ENCODE data around the gene EHD3.
"Not testable (repeated sequence)": the region's sequence is repeated elsewhere in the genome, so short reads cannot be mapped to it uniquely, and the experiment has no call there.

EHD3 gene

GRCh38 chr2:31256611-31257382 is 22.8 kb downstream of the EHD3 start:
- DNase-seq, result no peak

- no peak for DNase-seq
Measured at GRCh38 chr2:31258351-31258750, 24.4 kb downstream of the EHD3 start.

- DNase-seq, result no peak
Measured at GRCh38 chr2:31259075-31259474, 25.1 kb downstream of the EHD3 start.

GRCh38 chr2:31260870-31261269 is 26.9 kb downstream of the EHD3 start:
- no peak for DNase-seq

GRCh38 chr2:31263636-31264190 is 29.8 kb downstream of the EHD3 start:
- DNase-seq, result no peak

DNA sequence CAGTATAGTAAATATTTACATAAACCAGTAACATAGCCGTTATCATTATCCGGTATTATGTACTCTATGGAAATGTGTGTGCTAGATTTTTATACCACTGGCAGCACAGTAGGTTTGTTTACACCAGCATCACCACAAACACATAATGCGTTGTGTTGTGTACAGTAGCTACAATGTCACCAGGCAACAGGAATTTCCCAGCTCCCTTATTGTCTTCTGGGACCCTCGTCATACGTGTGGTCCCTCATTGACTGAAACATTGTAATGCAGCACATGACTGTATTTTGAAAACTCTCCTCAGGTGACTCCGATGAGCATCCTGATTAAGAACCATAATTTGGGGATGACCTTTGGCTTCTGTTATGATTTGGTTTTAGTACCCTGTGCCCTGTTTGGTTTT is 31.3 kb downstream of the EHD3 start:
- DNase-seq, result no peak

DNA sequence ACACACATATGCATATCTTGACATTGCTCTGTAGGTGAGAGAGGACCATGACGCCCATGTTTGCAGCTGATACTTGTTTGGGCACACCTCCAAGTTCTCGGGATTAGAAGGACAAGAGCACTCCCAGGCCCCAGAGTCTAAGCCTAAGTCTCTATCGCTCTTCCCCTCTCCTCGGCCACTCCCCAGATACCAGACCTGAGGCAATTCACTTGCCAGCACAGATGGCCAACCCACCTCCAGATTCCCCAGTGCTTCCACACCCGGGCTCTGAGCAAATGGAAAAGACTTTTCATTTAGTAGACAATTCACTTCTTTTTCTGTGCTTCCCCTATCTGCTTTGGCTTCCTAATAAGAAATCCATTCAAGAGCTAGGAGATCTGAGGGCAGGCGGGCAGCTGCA is 32.9 kb downstream of the EHD3 start:
- DNase-seq, result no peak

- no peak for DNase-seq
Measured at GRCh38 chr2:31267437-31268120, 33.6 kb downstream of the EHD3 start.

GRCh38 chr2:31268344-31268743 is 34.4 kb downstream of the EHD3 start:
- DNase-seq, result no peak

GRCh38 chr2:31269087-31269486 is 35.1 kb downstream of the EHD3 start:
- no peak for DNase-seq

- DNase-seq, result no peak
Measured at GRCh38 chr2:31270131-31270530, 36.2 kb downstream of the EHD3 start.

DNA sequence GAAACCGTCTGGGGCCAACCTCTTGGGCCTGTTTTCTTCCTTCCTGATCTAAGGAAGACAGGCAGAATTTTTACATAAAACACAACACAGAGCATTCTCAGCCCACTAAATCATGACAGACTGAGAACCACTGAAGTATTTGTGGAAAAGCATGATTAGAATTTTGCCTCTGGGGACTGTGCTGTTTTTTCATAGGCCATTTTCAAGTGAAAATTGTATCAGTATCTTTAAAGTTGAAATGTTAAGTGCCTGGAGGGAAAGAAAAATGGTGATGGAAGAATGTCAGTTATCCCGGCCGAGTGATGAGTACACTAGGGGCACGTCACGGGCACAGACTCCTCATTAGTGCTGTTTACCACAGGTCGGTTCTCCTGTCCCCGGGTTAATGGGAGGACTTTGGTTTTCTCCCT is 36.9 kb downstream of the EHD3 start:
- DNase-seq, result no peak

- DNase-seq, result no peak
Measured at GRCh38 chr2:31271851-31272267, 37.9 kb downstream of the EHD3 start.

DNA sequence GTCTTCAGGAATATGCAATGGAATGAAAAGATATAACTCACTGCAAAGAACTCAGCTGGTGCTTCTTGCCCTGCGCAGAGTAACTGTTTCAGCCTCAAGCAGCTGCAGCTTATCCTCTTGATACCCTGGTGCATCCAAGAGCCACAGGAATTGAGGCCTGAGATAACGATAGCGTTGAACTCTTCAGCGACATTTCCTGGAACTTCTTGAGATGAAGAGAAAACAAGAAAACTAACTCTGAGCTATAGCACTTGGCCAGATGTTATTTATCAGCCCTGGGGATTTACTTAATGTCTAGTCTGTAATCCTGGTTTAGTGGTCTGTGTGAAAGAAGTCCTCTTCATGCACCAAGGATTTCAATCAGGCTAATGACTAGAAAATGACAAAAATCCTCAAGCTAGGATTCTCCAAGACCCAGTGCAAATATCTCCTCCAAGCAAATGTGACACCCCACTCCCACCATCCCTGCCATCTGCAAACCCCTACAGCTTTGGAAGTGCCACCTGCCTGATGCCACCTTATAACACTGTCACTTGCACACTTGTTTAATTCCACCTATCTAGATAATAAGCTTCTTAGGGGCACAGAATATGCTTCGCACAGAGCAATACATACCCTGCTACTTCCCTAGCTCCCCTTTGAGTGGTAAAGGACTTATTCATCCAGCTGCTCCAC is 40.6 kb downstream of the EHD3 start:
- DNase-seq, result no peak

GRCh38 chr2:31275976-31276375 is 42.0 kb downstream of the EHD3 start:
- no peak for DNase-seq

- no peak for DNase-seq
Measured at GRCh38 chr2:31277621-31278020, 43.7 kb downstream of the EHD3 start.

DNA sequence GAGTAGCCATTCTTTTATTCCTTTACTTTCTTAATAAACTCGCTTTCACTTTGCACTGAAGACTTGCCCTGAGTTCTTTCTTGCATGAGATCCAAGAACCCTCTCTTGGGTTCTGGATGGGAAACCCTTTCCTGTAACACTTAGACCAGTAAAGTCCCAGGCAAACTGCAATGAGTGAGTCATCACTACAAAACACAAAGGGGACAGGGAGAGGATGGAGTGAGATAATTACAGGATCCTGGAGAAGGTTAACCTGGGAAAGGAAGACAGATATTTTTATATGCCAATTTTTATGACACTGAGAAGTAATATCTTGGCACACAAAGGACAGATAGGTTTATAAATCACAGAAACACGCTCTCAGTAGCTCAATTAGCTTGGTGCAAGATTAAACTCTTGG is 48.7 kb downstream of the EHD3 start:
- no peak for DNase-seq

DNA sequence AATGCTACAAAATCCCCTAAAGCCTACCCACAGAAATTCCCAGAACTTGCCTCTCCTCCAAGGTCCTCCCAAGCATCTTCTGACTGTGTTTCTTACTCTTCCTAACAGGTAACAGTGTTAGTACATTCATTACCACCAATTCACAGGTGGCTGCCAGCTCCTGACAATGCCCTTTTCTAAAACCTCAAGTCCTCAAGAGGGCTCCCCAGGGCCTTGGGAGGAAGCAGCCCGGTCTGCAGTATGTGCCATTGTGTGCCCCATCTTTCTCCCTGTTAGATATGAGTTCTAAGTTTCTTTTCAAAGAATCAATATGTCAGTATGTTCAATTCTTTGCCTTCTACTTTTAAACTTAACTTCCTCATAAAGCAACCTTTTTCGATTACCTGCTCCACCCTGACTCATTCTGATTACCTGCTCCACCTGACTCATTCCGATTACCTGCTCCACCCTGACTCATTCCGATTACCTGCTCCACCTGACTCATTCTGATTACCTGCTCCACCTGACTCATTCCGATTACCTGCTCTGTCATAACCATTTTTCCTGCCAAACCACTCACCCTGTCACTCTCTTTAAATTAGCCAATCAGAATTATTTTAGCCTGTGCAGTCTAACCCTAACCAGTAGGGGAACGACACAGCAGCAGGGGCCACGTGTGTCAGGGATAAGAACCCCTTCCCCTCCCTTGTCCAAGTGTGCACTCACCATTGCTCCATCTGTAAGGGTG is 49.4 kb downstream of the EHD3 start:
- not testable (repeated sequence) for DNase-seq

- no peak for DNase-seq
Measured at GRCh38 chr2:31284107-31284506, 50.2 kb downstream of the EHD3 start.

- no peak for DNase-seq
Measured at GRCh38 chr2:31286230-31286629, 52.3 kb downstream of the EHD3 start.

DNA sequence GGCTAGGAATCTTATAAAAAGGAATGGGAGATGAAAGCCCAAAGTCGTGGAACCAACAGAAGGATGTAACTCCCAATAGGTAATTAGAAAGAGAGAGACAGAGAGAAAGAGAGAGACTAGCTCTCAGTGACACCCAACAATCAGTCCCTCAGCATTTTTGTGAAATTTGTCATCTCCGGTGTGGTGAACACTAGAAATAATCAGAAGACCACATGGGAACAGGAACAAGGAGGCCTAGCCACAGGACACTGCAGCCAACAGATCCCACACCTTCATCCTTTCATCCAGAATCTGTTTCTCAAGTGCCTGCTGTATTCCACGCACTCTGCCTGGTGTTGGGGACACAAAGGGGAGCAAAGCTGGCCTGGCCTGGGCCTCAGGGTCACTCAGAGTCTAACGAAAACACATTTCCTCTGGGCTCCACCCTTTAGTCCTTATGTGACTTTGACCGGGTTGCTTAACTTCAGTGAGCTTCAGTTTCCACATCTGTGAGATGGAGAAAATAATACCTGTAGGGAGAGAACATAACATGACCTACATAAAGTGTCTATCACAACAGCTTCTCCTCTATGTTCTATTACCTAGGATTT is 53.1 kb downstream of the EHD3 start:
- no peak for DNase-seq

GRCh38 chr2:31287654-31288053 is 53.7 kb downstream of the EHD3 start:
- DNase-seq, result no peak
